GM19099 (cell line): ENCODE data around the gene ITPK1.

Experiments
- POLR2A ChIP-seq: IDR thresholded peaks from 3 replicates; pipeline ENCODE4 v1.6.1; 2011; ENCODE audit warnings: low read depth; ENCODE audit not compliant: insufficient read length; ENCODE audit errors: extremely low read depth

The ITPK1 gene

DNA sequence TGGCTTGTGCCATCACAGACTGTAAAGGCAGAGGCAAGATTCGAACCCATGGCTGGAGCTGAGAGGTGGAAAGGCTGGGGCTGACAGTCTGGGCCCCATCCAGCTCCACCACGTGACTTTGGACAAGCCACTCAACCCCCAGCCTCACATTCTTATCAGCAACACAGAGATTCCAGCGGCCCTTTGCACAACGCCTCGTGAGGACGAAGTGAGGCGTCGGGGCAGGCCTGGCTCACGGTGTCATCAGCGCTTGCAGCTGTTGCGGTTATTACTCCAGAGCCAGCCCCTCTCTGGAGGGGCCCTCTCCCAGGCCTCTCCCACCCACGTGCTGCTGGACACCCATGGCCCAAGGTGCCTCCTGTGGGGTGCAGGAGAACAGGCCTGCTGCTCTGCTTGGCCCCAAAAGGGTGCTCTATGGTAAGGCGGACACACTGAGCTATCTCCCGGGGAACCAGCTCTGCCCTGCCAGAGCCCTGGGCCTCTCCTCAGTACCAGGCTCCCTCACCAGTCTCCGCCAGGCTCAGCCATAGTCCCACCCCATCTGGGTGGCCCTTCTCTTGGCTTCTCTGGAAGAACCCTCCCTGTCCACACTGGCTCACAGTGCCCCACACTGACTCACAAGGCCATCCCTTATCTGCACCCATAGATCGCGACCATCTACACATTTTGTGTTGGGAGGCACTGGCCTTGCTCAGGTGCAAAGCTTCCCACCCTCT, 171.7 kb downstream of the ITPK1 start:
- TF ChIP-seq POLR2A, result no peak

DNA sequence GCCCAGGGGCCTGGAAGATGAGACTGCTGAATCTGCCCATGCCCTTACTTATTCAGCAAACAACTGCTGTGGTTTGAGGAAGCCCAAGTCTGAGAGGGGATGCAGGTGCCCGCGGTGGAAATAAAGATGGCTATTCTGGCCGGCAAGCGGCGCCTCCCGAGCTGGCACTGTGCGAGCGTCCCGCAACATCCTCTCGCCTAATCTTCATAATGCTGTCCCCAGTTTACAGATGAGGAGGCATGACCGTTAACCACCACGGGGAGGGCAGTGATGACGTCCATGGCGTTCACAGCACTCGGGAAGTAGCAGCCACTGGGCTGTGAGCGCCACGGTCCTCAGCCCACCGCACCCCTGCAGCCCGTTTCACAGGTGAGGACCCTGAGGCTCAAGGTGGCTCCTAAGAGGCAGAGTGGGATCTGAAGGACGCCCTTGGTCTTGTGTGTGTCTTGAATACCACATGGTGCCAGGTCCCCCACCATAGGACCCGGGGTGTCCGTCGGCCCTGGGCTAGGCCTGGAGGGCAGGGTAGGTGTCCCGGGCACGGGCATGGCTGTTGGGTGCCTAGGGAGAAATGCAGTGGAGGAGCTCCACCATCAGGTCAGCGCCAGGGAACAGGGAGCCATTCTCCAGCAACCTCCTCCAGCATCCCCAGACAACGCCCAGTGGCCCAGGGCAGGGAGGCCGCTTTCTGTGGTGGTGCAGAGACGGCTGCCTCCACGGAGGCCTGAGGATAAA, 172.6 kb downstream of the ITPK1 start:
- no peak for TF ChIP-seq POLR2A

DNA sequence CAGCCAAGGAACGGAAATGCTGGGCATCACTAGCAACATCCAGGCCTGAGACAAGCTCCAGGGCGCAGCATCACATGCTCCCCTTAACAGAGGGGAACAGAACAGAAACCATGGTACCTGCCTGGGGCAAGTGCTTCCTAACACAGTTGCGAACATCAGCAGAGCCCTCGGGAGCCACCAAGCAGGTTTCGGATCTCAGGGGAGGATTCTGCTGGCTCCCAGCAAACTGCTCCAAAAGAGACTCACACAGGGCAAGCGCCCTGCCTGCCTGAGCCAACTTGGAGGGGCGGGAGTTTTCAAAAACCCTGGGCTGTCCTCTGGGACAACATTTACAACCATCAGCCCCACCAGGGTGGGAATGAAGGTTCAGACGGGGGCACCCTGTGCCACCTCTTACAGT, 173.1 kb downstream of the ITPK1 start:
- no peak for TF ChIP-seq POLR2A

DNA sequence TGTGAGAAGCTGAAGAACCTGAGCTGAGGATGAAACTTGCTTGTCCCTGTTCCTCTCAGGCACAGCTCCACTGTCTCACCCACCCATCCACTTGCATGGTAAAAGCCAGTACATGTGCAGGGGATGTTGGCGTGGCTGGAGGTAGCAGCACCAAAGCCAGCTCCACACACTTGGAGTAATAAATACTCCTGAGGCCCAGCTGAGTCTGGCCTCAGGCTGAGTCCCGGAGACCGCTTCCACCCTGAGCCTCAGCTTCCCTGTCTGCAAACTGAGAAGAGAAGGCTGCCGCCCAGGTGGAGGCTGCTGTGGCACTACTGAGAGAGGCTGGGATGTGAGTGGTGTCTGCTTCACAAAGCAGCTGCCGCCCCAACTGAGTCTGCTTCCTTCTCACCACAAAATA, 173.6 kb downstream of the ITPK1 start:
- TF ChIP-seq POLR2A, result no peak

DNA sequence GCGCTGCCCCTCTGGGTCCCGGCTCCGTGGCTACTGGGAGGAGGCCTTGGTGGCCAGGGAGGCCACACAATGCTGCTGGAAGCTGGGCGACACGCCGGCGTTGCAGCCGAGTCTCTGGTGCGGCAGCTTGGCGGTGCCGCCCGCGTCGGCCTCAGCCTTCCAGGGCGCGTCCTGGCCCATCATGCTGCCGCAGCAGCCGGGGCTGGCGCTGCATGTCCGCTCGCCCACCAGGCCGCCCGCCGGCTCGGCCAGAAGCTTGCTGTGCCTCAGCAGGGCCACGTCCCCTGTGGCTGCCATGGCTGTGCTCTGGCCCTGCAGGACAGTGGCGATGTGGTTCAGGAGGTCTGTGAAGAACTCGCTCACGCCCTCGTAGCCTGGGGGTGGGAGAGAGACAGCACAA, 174.2 kb downstream of the ITPK1 start:
- TF ChIP-seq POLR2A, result no peak

DNA sequence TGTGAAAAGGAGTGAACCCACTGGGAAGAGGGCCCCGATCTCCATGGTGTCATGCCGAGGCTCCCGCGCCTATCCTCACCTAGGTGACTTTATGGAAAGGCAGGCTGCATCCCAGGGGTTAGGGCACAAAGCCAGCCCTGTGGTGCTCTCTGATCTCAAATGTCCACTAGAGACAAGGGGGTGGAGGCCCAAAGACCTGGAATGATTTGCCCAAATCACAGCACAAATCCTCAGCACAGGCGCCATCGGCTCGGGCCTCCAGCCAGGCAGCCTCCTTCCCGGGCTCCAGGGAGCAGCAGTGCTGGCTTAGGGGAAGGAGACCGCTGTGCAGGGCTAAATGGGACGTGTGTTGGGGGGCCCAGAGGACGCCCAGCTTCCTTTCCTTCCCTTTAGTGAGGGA, 175.2 kb downstream of the ITPK1 start:
- TF ChIP-seq POLR2A, result no peak

DNA sequence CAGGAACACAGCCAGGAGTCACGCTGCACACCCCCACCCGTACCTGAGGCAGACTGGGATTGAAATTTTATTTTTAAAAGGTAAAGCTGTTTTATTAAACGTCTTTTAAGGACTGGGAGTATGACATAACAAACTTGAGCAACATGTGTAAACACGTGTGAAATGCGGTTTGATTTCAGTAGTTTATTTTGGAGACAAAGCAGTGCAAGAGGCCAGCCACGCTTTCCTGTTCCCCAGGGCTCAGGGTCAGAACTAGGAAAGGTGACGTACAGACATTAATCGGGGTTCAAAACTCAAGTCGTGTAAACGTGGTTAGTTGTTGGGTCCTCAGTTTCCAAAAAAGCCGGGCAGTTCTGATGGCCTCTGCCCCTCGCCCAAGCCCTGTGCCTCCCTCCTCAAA, 176.0 kb downstream of the ITPK1 start:
- no peak for TF ChIP-seq POLR2A

DNA sequence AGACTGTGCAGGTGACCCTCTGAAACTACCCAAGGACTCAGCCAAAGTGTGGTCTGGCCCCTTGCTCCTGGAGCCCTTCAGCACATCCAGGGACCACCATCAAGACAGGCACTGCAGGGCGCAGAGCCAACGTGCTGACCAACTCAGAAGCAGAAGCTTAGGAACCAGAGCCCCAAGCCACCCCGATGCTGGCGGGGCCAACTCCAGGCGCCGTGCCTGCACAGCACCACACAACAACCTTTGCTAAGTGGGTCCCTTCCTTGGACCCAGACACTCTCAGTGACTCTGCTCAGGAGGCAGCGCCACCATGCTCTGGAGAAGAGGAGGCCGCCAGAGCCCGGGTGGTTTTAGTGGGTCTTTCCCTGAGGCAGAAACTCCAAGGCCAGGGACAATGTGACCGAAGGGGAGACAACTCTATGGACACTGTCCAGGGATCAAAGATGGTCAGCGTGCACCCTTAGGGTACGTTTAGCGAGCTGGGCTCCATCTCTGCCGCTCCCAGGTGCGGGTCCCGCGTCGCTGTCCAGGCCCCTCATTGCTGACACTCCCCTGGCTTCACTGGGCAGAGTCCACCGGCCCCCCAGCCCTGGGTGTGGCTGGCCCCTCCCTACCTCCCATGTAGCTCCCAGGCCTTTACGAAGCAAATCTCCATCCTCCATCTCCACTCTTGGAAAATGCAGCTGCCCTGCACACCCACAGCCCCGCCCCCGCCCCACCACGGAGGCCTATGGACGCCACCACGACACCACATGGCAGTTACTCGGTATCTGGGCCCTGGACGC, 176.6 kb downstream of the ITPK1 start:
- no peak for TF ChIP-seq POLR2A

DNA sequence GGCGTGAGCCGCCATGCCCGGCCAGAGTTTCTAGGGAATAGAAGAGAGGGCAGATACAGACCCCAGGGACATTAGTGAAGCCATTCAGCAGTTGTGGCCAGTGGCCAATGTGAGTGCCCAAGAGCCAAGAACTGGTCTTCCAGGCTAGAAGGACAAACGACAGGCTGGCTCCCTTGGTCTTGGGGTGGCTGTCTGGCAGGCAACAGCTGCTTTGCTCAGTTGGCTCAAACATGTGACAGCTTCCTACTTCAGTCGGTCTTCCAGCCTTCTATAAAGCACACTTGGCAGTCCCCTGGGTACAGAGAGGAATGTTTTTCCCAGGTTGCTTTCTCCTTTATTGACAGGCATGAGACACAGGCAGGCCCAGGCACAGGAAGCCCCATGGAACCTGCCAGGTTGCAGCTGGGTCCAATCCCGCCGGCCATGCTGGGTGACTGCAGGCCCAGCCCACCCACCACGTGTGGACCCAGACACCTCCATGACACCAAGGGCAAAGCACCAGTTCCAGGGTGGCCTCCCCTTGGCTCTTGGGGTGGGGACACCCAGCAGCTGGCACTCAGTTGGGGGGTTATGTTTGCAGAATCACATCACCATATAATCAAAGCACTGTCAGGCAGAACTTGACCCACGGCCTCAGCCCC, 177.4 kb downstream of the ITPK1 start:
- TF ChIP-seq POLR2A, result no peak

DNA sequence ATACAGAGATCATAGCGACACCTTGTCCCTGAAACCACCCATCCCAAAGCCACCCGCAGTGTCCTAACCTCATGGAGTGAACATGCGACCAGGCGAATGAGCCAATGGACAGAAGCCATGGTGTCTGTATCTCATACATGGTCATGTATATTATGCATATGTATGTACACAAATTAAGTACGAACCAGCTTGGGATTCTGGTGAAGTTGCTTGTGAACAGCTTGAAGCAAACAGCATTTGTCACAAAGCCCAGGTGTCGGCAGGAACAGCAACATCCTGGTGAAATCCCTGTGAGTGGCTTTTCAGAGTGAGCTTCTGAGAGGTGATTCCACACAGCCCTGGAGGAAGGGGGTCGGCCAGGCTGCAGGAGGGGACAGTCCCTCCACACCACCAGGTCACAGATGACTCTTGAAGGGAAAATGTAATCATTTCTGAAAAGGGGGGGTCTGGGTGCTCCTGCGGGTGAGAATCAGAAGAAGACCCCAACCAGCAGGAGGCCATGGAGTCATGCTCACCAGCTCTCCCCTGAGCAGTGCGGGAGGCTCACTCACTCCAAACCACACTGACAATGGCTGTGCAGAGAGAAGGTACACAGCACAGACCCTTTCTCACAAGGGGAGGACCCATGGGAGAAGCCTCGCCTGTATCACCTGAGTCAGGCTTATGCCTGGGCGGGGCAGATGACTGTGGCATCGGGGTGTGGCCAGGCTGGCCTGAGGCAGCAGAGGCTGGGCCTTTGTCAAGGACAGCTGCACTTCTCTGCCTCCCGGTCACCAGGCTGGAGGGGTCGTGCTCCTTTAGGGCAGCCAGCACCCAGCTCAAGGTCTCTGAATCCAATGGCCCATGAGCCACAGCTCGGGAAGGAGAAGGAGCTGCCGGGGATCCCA, 178.4 kb downstream of the ITPK1 start:
- TF ChIP-seq POLR2A, result no peak

DNA sequence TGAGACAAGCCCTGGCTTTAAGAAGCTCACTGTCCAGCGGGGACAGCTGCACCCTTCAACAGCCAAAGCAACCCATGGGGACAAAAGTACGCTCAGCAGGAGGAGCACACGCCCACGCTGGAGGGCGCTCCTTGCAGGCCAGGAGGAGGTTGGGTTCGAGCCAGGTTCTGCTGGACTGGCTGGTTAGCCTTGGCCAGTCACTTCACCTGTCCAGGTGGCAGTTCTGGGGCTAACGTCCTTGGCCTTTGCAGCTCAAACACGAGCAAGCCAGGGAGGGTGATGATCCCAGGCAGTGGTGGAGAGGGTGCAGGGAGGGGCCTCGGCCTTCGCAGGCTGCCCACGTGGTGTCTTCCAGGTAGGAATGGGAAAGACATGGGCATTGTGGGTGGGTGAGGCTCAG, 179.6 kb downstream of the ITPK1 start:
- no peak for TF ChIP-seq POLR2A

DNA sequence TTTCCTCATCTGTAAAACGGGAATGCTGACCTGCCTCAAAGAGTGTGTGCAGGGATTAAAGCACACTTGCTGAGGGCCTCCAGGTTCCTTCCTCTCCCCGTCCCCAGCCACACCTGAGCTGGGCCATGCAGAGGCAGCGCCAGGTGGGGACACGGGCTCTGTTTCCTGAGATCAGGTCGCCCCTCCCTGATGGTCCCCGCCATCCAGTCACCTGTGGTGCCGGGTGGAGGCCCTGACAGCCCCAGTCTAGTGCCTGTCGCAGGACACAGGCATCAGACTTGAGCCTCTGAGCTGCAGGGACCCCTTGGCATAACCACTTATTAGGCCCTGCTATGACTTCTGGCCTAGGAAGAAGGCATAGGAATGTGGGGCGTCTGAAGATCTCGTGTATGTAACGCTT, 180.3 kb downstream of the ITPK1 start:
- TF ChIP-seq POLR2A, result no peak

DNA sequence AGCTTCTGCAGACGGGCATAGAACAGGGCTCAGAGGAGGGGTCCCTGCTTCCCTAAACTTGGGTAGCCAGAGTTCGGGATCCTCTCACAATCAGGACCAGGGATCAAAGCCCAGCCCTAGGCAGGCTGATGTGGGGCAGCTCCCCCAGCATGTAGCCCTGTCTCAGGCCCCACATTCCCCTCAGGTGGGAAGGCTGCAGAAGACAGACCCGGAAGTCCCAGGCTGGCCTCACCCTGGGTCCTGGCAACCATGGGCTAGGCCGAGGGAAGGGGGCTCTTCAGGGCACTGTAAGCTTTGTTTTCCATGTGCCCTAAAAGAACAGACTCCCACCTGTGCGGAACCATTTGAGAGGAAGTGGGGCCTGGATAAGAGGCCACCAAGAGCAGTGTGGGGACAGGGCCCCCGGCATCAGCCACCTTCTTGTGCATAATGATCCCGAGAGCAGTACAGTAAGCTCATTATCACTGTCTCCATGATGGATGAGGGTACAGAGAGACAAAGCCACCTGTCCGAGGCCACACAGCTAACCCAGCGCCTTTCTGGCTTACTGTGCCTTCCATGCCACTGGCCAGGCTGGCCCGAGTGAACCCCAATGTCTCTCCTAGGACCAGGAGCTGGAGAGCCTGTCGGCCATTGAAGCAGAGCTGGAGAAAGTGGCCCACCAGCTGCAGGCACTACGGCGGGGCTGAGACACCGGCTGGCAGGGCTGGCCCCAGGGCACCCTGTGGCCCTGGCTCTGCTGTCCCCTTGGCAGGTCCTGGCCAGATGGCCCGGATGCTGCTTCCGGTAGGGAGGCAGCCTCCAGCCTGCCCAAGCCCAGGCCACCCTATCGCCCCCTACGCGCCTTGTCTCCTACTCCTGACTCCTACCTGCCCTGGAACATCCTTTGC, 181.3 kb downstream of the ITPK1 start:
- TF ChIP-seq POLR2A, result no peak

DNA sequence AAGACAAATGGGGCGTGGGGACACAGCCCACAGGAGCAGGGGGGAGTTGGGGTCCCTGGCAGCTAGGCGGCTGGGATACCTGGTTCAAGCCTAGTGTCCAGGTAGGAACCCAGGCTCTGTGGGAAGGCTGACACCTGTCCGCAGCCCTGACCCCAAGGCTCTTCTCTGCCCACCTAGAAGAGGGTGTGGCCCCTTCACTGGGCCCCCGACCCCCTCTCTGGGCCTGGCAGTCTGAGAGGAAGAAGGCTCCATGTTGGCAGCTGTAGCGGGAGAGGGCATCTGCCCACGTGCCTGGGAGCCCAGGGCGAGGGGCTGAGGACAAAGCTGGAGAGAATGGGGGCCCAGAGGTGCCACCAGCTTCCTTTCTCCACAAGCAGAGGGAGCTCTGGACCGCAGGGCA, 182.2 kb downstream of the ITPK1 start:
- no peak for TF ChIP-seq POLR2A
